Coronary artery (tissue), 2 donors: Measurements from ENCODE around the gene KIRREL3.

Experiments used
- DNase-seq: peaks from one replicate; pipeline ENCODE4 v3.0.0-alpha.2; 2017; ENCODE audit warnings: low spot score
- H3K27ac ChIP-seq, 2 donors: fragments of 200-600 bp; sonication (generic); one replicate each; pipeline ENCODE4 v1.5.1; 2016 to 2019
- H3K4me3 ChIP-seq: fragments of 200-600 bp; sonication (generic); 2 replicates; pipeline ENCODE4 v1.5.1; 2016; ENCODE audit warnings: mild to moderate bottlenecking, moderate library complexity
- CTCF ChIP-seq: fragments of 200-600 bp; sonication (generic); IDR thresholded peaks from one replicate; pipeline ENCODE4 v1.5.1; 2019; ENCODE audit warnings: antibody characterized with exemption

The KIRREL3 gene

DNA sequence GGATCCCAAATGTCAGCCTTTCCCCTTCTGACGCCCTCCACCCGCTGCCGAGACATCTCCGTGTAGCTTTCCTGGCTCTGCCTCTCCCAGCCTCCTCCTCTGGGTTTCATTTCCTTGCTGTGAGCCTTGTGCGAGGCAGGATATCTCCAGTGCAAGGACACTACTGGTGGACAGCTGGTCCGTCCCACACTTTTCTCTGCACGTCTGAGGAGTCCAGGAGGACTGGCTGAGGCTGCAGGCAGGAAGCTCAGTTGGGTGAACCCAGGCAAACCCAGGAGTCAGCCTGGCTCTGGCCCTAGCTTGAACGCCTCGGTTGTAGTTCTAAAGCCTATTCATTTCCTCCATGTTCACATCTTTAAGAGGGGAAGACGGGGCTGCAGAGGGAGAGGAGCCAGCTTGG, 499.6 kb downstream of the KIRREL3 start:
- no peak overlapping the region for H3K27ac ChIP-seq
- no peak for DNase-seq
- no peak for TF ChIP-seq CTCF
- H3K4me3 ChIP-seq = no peak overlapping the region

DNA sequence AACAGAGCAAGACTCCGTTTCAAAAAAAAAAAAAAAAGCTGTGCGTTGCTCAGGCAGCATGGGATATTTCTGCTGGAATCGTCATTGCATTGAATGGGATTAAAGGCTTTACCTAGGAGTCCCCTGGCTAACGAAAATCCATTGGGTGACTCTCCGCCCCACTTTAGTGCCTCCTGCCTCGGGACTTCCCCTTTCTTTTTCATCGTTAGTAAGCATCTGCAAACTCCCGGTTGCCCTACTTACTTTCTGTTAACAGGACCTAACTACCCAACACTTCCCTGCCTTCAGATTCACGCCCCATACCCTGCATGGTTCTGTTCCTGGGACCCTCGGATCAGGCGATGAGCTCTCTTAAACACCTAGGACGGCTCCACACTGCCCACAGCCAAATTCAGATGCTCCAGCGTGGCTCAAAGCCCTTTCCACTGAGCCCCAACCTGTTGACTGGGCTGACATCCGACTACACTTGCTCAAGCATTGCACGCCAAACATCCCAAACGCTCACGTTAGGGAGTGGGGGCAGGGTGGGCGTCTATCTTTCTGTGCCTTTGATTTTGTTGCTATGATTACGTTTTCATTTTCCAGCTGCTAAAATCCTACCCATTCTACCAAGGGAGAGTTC, 501.3 kb downstream of the KIRREL3 start:
- no peak for DNase-seq
- Histone ChIP-seq H3K27ac (no peak overlapping the region), H3K4me3 (no peak overlapping the region)
- no peak for TF ChIP-seq CTCF

DNA sequence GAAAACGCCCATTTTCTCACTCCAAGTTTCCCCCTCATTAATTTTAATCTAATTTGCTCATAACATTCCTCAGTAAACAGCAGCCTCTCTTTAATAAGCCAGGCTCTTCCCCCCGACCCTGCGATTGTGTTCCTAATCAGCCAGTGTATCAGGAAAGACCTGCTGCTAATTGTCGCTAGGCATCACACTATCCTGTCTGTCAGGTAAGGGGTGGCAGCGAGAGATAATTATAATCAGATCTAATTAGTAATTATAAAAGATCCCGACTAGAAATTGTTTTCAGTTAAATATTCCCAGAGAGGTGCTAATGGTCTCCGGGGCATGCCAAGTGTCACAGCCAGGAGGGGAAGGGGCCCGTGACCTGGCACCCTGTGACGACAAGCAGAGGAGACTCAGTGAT, 502.3 kb downstream of the KIRREL3 start:
- no peak for DNase-seq
- no peak overlapping the region for H3K4me3 ChIP-seq
- TF ChIP-seq CTCF = no peak
- no peak overlapping the region for H3K27ac ChIP-seq

DNA sequence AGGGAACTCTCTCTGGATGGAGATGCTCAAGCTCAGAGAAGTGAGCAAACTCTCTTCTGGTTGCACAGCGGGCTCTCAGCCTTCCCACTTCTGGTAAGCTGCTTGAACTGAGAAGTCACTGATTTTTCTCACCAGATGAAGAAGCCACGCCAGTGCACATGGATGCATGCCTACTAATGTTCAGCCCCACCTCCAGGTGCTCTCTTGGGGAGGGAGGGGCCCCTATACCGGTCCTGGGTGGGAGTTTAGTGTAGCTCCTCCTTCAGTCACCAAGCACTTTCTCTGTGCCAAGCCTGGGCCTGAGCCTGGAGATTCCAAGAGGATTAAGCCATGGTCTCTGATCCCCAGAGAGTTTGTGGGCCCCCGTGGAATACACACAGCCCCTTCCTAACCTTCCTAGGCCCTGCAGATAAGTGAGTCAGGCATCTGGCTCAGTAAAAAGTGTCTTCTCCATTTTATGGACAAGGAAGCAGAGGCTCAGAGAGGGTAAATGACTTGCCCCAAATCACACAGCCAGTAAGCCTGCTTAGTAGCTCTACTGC, 502.9 kb downstream of the KIRREL3 start:
- TF ChIP-seq CTCF = no peak
- Histone ChIP-seq H3K27ac (no peak overlapping the region), H3K4me3 (no peak overlapping the region)
- DNase-seq = no peak

DNA sequence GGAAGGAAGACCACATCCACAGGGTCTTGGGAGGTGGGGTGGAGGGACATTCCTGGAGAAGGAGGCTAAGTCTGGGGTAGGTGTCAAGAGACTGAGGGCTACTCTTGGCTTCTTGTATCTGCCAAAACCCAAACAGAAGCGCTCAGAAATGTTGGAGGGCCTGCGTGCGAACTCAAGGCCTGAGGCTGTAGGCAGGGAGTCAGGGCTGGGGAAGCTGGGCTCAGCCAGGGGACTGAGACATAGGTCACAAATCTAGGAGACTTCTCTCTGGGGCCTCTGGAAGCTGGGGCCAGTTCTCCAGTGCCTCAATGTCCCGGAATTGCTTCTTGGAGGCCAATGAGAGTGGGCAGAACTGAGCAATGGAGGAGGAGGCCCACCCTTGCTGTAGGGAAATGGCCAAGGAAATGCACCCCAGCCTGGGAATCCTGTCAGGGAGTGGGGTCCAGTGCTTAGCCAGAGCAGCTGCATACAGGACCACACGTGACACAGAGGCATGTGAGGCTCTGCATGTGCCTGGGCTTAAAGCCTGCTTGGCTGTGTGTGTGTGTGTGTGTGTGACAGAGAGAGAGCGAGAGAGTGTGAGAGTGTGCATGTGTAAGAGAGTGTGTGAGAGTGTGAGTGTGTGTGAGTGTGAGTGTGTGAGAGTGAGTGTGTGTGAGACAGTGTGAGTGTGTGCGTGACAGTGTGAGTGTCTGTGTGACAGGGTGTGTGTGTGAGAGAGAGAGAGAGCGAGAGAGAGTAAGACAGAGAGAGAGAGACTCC, 503.8 kb downstream of the KIRREL3 start:
- Histone ChIP-seq H3K4me3 (no peak overlapping the region), H3K27ac (no peak overlapping the region)
- no peak for DNase-seq
- TF ChIP-seq CTCF = no peak

- Histone ChIP-seq H3K27ac (no peak overlapping the region), H3K4me3 (no peak overlapping the region)
- no peak for TF ChIP-seq CTCF
- DNase-seq = no peak
Observed at GRCh38 chr11:126495281-126496220, 505.0 kb downstream of the KIRREL3 start.
